Neuron (in vitro differentiated cells): ENCODE data around the gene CPLX1.
"Not testable (repeated sequence)": the region's sequence is repeated elsewhere in the genome, so short reads cannot be mapped to it uniquely, and the experiment has no call there.

Experiments used
- H2AFZ ChIP-seq: one replicate; pipeline ENCODE4 v1.6.1; 2013; ENCODE audit warnings: low read depth, mild to moderate bottlenecking, inconsistent platforms, low read length, moderate library complexity
- H3K27me3 ChIP-seq: one replicate; pipeline ENCODE4 v1.6.1; 2013; ENCODE audit warnings: low read length; ENCODE audit not compliant: insufficient read depth
- H3K36me3 ChIP-seq: one replicate; pipeline ENCODE4 v1.6.1; 2013; ENCODE audit warnings: low read length; ENCODE audit not compliant: insufficient read depth
- H3K4me1 ChIP-seq: one replicate; pipeline ENCODE4 v1.6.1; 2013; ENCODE audit warnings: low read length; ENCODE audit not compliant: insufficient read depth
- H3K4me3 ChIP-seq: 2 replicates; pipeline ENCODE4 v1.5.1; 2013; ENCODE audit warnings: mild to moderate bottlenecking, low read length, moderate library complexity
- H3K9me3 ChIP-seq: one replicate; pipeline ENCODE4 v1.6.1; 2013; ENCODE audit warnings: low read length

The CPLX1 gene

DNA sequence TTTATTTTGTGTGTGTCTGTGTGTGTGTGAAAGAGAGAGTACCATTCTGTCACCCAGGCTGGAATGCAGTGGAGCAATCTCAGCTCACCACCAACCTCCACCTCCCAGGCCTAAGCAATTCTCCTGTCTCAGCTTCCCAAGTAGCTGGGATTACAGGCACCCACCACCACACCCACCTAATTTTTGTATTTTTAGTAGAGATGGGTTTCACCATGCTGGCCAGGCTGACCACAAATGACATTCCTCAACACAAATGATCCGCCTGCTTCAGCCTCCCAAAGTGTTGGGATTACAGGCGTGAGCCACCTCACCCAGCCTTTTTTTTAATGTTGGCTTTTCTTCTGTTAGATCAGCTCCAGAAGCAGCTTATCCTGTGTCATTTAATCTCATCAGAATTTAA, 50.4 kb downstream of the CPLX1 start:
- not testable (repeated sequence) for H2AFZ ChIP-seq, H3K4me1 ChIP-seq, H3K4me3 ChIP-seq, H3K9me3 ChIP-seq, H3K27me3 ChIP-seq
- peaks cover 68% of the 10 kb centered on the region for H3K36me3 ChIP-seq

DNA sequence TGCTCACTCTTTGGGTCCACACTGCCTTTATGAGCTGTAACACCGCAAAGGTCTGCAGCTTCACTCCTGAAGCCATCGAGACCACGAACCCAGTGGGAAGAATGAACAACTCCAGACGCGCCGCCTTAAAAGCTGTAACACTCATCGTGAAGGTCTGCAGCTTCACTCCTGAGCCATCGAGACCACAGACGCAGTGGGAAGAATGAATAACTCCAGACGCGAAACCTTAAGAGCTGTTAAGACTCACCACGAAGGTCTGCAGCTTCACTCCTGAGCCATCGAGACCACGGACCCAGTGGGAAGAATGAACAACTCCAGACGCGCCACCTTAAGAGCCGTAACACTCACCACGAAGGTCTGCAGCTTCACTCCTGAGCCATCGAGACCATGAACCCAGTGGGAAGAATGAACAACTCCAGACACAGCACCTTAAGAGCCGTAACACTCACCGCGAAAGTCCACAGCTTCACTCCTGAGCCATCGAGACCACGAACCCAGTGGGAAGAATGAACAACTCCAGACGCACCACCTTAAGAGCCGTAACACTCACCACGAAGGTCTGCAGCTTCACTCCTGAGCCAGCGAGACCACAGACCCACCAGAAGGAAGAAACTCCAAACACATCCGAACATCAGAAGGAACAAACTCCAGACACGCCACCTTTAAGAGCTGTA, 51.4 kb downstream of the CPLX1 start:
- not testable (repeated sequence) for H2AFZ ChIP-seq, H3K9me3 ChIP-seq, H3K4me3 ChIP-seq, H3K27me3 ChIP-seq, H3K4me1 ChIP-seq
- peaks cover 74% of the 10 kb centered on the region for H3K36me3 ChIP-seq

DNA sequence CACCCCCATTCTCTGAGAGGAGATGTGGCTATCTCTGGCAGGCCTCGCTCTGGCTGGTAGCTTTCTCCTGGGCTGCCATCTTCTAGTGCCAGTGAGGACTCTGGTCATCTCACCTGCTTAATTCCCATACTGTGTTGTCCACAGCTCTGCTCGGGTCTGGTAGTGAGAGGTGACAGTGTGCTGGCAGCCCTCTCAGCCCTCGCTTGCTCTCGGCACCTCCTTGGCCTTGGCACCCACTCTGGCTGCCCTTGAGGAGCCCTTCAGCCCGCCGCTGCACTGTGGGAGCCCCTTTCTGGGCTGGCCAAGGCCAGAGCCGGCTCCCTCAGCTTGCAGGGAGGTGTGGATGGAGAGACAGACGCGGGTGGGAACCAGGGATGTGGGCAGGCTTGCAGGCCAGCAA, 52.7 kb downstream of the CPLX1 start:
- H3K9me3 ChIP-seq = peaks cover 5% of the 10 kb centered on the region
- no peak overlapping the region for H2AFZ ChIP-seq
- no peaks in the 10 kb centered on the region for H3K27me3 ChIP-seq
- peaks cover 74% of the 10 kb centered on the region for H3K36me3 ChIP-seq
- no peaks in the 10 kb centered on the region for H3K4me1 ChIP-seq
- no peak overlapping the region for H3K4me3 ChIP-seq

DNA sequence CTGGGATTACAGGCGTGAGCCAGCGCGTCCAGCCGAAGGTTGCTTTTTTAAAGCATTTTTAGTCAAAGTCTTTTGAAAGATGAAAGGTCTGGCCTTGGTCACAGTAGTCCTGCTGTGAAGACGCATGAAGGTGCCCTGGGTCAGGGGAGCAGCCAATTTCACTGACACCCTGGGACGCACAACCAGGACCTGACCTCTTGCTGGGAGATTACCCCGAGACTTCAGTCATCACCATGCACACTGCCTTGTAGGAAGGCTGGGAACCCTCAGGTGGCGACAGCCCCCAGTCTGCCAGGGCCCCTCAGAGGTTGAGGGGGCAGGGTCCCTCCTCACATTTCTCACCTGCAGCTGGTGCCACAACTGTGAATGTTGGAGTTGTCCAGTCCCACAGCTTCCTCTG, 53.2 kb downstream of the CPLX1 start:
- H3K4me3 ChIP-seq = no peak overlapping the region
- H2AFZ ChIP-seq = no peak overlapping the region
- no peaks in the 10 kb centered on the region for H3K27me3 ChIP-seq
- H3K4me1 ChIP-seq = no peaks in the 10 kb centered on the region
- H3K36me3 ChIP-seq = peaks cover 76% of the 10 kb centered on the region
- peaks cover 5% of the 10 kb centered on the region for H3K9me3 ChIP-seq

DNA sequence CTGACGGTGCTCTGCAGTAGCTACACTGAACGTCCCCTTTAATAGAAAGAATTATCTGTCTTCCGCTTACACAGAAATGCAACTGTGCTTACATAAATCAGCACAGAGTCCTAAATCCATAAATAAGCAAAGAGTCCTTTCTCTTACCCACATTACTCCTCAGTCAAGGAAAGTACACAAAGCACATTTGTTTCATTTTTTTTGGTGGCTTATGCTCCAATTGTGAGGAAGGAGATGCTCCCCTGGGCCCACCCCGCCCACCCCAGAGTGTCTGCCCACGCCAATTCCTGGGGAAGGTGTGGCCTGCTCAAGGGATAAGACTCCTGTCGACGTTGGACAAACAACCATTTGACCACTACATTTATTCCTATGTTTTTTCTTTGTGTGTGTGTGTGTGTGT, 53.8 kb downstream of the CPLX1 start:
- Histone ChIP-seq H3K36me3 (peaks cover 76% of the 10 kb centered on the region), H3K4me1 (no peaks in the 10 kb centered on the region), H3K9me3 (peaks cover 5% of the 10 kb centered on the region), H3K27me3 (no peaks in the 10 kb centered on the region), H2AFZ (no peak overlapping the region), H3K4me3 (no peak overlapping the region)

DNA sequence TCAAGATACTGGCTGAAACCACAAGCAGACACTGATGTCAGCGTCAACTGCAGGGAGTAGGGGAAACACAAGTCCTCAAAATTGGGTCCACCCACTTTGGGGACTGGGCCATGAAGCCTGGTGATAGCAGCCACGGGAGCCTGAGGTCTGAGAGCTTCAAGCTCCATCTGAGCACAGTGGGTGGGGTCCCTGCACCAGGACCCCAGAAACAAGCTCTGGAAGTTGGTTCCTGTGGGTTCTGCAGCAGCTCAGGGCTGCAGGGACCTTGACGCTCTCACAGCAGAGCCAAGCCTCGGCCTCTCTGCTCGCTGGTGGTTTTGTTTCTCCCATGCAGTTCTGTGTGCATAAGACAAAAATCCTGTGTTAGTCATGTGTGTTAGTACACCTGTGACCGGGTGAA, 54.5 kb downstream of the CPLX1 start:
- H3K36me3 ChIP-seq = peaks cover 77% of the 10 kb centered on the region
- no peak overlapping the region for H2AFZ ChIP-seq
- no peak overlapping the region for H3K4me3 ChIP-seq
- peaks cover 3% of the 10 kb centered on the region for H3K9me3 ChIP-seq
- no peaks in the 10 kb centered on the region for H3K27me3 ChIP-seq
- H3K4me1 ChIP-seq = no peaks in the 10 kb centered on the region

DNA sequence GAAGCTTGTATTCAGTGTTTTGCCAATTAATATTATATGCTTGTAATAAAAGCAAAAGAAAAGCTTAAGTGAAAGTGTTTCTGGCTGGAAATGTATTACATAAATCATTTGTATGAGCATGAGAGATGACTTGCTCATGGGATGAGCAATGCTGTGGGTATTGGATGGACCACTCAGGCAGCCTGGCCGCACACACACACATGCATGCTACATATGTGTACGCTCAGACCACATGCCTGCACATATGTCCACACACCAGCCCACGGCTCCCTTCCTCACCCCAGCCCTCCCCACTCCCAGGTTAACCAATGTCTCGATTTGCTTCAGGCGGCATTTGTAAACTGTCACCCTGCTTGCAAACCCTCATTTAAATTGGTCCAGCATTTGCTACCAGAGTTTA, 55.9 kb downstream of the CPLX1 start:
- Histone ChIP-seq H3K27me3 (no peaks in the 10 kb centered on the region), H2AFZ (no peak overlapping the region), H3K4me1 (no peaks in the 10 kb centered on the region), H3K9me3 (peaks cover 3% of the 10 kb centered on the region), H3K36me3 (peaks cover 78% of the 10 kb centered on the region), H3K4me3 (no peak overlapping the region)

DNA sequence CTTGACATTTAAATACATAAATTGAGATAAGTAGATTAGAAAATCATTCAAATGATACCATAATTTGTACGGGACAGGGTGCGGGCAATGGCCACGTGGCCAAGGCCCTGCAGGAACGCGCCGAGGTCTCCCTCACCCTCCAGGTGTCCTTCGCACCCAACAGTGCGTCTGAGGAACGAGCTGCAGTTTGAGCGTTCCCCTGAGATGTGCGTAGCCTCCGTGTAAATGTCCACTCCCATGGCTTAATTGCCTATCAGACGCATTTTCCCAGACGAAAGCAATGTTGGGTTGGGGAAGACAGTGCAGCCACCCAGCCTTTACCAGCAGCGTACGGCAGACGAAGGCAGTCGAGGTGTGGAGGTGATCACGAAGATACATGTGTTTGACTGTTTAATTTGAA, 56.4 kb downstream of the CPLX1 start:
- Histone ChIP-seq H3K27me3 (no peaks in the 10 kb centered on the region), H3K9me3 (peaks cover 7% of the 10 kb centered on the region), H2AFZ (no peak overlapping the region), H3K36me3 (peaks cover 78% of the 10 kb centered on the region), H3K4me1 (no peaks in the 10 kb centered on the region), H3K4me3 (no peak overlapping the region)

DNA sequence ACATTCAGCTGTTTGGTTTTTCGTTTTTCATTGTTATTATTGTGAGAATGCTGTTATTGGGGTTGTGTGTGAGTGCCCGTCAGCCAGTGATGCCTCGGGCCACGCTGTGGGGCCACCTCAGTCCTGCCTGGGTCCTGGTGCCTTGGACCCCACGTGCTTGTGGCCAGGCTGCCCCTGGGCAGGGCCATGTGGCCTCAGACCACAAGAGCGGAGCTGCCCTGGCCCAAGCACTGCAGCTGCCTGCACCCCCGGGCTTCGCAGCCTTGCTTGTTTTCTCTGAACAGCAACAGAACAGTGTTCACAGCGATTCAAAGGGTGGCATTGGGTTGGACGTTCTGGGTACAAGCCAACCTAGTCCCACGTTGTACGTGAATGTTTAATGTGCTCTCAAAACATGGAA, 56.9 kb downstream of the CPLX1 start:
- Histone ChIP-seq H2AFZ (no peak overlapping the region), H3K27me3 (no peaks in the 10 kb centered on the region), H3K4me3 (no peak overlapping the region), H3K4me1 (no peaks in the 10 kb centered on the region), H3K9me3 (peaks cover 11% of the 10 kb centered on the region), H3K36me3 (peaks cover 80% of the 10 kb centered on the region)

DNA sequence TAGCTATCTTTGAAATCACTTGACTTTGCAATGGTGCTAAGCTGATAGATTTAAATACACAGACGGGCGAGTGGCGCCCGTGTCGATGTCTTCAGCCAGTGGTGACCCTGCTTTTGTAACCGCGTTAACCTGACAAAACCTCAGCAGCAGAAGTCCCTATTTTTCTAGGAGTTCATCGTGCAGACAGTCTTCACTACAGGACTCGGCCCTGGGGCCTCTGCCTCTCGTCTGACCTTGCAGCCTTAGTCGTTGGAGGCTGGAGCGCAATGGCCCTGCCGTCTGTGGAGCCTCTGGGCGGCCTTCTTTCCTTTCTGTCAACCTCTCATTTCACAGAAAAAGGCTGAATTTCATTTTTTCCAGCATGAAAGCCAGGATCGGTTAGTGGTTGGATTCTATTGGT, 57.9 kb downstream of the CPLX1 start:
- Histone ChIP-seq H3K4me3 (no peak overlapping the region), H3K9me3 (peaks cover 15% of the 10 kb centered on the region), H3K4me1 (no peaks in the 10 kb centered on the region), H2AFZ (no peak overlapping the region), H3K27me3 (no peaks in the 10 kb centered on the region), H3K36me3 (peaks cover 86% of the 10 kb centered on the region)

DNA sequence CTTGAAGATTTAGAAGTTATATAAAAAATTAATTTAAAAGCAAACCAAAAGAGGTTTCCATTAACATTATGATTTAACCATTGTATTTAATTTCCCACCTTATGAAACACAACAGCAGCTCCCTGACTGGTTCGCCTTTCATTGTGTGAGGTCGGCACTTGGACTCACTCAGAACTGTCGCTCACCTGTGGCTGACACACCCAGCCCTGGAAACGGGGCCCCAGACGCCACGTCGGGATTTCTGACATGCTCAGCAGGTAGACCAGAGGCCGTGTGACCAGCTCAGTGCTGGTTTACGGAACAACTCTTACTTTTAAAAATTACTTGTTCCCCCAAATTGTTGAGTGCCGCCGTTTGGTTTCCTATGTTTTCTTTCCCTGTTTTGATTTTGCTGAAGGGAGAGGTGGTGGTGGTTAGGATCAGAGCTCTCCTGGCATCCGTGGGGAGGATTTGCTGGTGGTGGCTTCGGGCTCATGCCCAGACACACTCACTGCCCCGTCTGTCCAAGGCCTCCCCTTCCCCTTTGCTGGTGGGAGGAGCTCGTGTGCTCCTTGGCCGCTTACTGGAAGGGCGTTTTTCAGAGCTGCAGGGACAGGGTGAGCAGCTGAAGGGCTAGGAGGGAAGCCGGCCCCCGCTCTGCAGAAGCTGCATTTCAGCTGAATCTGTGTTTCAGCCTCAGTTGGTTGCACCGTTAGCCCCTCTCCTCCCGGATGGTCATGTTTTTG, 59.2 kb downstream of the CPLX1 start:
- Histone ChIP-seq H2AFZ (no peak overlapping the region), H3K27me3 (no peaks in the 10 kb centered on the region), H3K9me3 (peaks cover 15% of the 10 kb centered on the region), H3K36me3 (peaks cover 89% of the 10 kb centered on the region), H3K4me1 (no peaks in the 10 kb centered on the region), H3K4me3 (no peak overlapping the region)

DNA sequence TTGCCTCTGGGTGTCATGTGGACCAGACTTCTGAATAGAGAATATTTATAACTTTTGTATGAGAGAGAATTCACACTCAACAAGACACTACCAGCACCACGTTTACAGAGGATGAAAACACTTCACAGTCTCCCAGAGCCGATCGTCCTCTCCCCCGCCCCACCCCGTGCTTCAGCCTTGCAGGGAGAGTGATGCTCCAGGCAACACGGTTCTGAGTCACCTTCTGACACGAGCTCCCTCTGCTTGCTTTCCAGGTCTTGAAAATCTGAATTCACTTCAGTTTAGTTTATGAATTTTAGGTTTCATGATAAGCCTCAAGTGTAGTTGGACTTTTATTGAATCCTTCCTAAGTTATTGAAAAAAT, 59.8 kb downstream of the CPLX1 start:
- Histone ChIP-seq H3K36me3 (peaks cover 90% of the 10 kb centered on the region), H3K4me3 (no peak overlapping the region), H3K27me3 (no peaks in the 10 kb centered on the region), H3K9me3 (peaks cover 15% of the 10 kb centered on the region), H2AFZ (no peak overlapping the region), H3K4me1 (no peaks in the 10 kb centered on the region)

DNA sequence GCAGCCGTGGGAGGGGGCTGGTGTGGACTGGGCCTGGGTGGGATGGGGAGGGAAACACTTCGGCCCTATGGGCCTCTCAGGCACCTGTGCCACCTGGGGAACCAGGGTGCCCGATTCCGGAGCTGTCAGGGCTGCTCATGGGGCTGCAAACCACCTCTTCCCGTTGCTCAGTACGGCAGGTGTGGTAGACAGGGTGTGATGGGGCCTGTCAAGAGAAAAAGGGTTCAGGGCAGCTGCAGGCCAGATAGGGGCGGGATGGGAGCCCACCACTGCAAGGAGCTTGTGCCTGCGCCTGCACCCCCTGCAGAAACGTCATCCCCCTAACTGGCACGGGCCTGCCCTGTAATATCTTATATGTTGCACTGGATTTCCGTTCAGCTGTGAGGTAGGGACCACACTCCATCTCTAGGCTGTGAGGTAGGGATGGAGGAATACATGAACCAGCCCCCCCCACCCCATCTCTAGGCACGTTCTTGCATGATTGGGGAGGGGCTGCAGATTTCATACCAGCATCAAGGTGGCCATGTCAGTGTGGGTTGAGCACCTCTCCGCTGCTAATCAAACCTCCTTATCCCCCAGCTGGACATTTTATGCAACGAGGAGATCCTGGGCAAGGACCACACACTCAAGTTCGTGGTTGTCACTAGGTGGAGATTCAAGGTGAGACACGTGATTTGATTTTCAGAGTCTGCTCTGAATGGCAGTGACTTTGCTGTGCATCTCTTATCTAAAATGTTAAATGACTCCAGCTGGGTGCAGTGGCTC, 61.3 kb downstream of the CPLX1 start:
- H3K4me3 ChIP-seq = no peak overlapping the region
- peaks cover 94% of the 10 kb centered on the region for H3K36me3 ChIP-seq

More for the DNA sequence above, 61.3 kb downstream of the CPLX1 start:
- Histone ChIP-seq H2AFZ (no peak overlapping the region), H3K9me3 (peaks cover 16% of the 10 kb centered on the region), H3K4me1 (no peaks in the 10 kb centered on the region), H3K27me3 (no peaks in the 10 kb centered on the region)
